Colonic mucosa (tissue), 4 donors: ENCODE measurements around the gene OR5K3. TPM values are rescaled to one million over a fixed set of nuclear protein-coding genes. Genes with fewer than 3 reads are reported as not detected.

ENCODE experiments used
- DNase-seq: peaks from one replicate; pipeline ENCODE4 v3.0.0-alpha.2; 2020
- H3K27ac ChIP-seq: fragments of 200-600 bp; one replicate; pipeline ENCODE4 v1.8.0; 2021
- H3K27me3 ChIP-seq: fragments of 200-600 bp; one replicate; pipeline ENCODE4 v1.8.0; 2021
- H3K36me3 ChIP-seq: fragments of 200-600 bp; one replicate; pipeline ENCODE4 v1.8.0; 2021
- H3K4me1 ChIP-seq: fragments of 200-600 bp; one replicate; pipeline ENCODE4 v1.8.0; 2021; ENCODE audit warnings: mild to moderate bottlenecking
- H3K4me3 ChIP-seq: fragments of 200-600 bp; one replicate; pipeline ENCODE4 v1.8.0; 2021
- H3K9ac ChIP-seq, 2 donors: one replicate each; pipeline ENCODE4 v1.7.0; 2013; ENCODE audit warnings: control low read depth in 2 of 2, low read depth in 2 of 2, low read length in 2 of 2
- H3K9me3 ChIP-seq: fragments of 200-600 bp; one replicate; pipeline ENCODE4 v1.8.0; 2021
- intact Hi-C: fragments of 100-400 bp; cut with DNase I; formaldehyde crosslinking; loops from one replicate; pipeline ENCODE4 v1.14.1; 2022
- total RNA-seq, 2 donors: library from RNA; stranded (reverse); fragmentation: NEBNext Ultra II Directional in 1 of 2; extraction: Animal tissue kit (Norgen Biotek cat#: 25700) in 1 of 2; gene quantifications; one replicate each; pipeline ENCODE4 v1.2.1, GENCODE V29; 2021
- TF ChIP-seq, protein P1 (sequence below): fragments of 200-600 bp; IDR thresholded peaks from one replicate; pipeline ENCODE4 v1.8.0; 2022; ENCODE audit warnings: antibody characterized with exemption, mild to moderate bottlenecking
- donor health status: healthy.
- donor health status: DM: no; HTN: no; CAD: no.
- donor health status: DM: no; HTN: no; CAD: no.

Gene OR5K3
- total RNA-seq, 2 donors from 2014 or later = not detected

DNA sequence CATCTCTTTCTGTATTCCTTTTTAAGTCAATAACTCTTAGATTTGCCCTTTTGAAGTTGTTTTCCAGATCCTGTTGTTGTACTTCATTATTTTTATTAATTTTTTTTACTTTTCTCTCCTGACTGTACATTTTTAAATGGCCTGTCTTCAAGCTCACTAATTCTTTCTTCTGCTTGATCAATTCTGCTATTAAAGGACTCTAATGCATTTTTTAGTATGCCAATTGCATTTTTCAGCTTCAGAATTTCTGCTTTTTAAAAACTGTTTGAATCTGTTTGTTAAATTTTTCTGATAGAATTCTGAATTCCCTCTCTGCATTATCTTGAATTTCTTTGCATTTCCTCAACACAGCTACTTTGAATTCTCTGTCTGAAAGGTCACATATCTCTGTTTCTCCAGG is 31.2 kb upstream of the OR5K3 start:
- Histone ChIP-seq H3K27ac (no peak overlapping the region), H3K36me3 (no peaks in the 10 kb centered on the region), H3K4me1 (no peaks in the 10 kb centered on the region), H3K4me3 (no peak overlapping the region), H3K9me3 (no peaks in the 10 kb centered on the region), H3K27me3 (no peaks in the 10 kb centered on the region), H3K9ac (no peak overlapping the region)
- intact Hi-C loops = no loop called here
- TF ChIP-seq, protein P1, sequence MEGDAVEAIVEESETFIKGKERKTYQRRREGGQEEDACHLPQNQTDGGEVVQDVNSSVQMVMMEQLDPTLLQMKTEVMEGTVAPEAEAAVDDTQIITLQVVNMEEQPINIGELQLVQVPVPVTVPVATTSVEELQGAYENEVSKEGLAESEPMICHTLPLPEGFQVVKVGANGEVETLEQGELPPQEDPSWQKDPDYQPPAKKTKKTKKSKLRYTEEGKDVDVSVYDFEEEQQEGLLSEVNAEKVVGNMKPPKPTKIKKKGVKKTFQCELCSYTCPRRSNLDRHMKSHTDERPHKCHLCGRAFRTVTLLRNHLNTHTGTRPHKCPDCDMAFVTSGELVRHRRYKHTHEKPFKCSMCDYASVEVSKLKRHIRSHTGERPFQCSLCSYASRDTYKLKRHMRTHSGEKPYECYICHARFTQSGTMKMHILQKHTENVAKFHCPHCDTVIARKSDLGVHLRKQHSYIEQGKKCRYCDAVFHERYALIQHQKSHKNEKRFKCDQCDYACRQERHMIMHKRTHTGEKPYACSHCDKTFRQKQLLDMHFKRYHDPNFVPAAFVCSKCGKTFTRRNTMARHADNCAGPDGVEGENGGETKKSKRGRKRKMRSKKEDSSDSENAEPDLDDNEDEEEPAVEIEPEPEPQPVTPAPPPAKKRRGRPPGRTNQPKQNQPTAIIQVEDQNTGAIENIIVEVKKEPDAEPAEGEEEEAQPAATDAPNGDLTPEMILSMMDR = no peak
- DNase-seq = no peak

DNA sequence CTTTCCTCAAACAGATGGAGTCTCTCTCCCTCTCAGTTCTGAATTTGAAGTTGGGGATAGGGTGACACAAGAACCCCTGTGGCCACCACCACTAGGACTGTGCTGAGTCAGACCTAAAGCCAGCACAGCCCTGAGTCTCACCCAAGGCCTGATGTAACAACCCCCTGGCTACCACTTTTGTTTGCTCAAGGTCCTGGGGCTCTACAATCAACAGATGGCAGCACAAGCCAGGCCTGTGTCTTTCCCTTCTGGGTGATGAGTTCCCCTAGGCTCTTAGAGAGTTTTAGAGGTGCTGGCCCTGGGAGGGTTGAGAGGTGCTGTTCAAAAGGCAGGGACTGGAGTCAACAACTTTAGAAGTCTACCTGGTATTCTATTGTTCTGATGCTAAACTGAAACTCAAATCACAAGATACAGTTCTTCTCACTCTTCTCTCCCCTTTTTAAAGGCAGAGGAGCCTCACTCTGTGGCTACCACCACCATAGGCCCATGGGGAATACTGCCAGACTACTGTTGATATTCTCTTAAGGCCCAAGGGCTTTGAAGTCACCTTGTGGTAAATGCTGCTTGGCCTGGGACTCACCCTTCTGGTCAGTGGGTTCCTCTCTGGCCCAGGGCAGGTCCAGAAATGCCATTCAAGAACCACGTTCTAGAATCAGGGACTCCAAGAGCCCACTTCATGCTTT is 30.3 kb upstream of the OR5K3 start:
- no peak for DNase-seq
- no peaks in the 10 kb centered on the region for H3K9me3 ChIP-seq
- TF ChIP-seq, protein P1 = no peak
- no peak overlapping the region for H3K27ac ChIP-seq
- intact Hi-C loops = no loop called here
- no peaks in the 10 kb centered on the region for H3K27me3 ChIP-seq
- H3K36me3 ChIP-seq = no peaks in the 10 kb centered on the region
- H3K4me3 ChIP-seq = no peak overlapping the region
- no peak overlapping the region for H3K9ac ChIP-seq
- H3K4me1 ChIP-seq = no peaks in the 10 kb centered on the region

DNA sequence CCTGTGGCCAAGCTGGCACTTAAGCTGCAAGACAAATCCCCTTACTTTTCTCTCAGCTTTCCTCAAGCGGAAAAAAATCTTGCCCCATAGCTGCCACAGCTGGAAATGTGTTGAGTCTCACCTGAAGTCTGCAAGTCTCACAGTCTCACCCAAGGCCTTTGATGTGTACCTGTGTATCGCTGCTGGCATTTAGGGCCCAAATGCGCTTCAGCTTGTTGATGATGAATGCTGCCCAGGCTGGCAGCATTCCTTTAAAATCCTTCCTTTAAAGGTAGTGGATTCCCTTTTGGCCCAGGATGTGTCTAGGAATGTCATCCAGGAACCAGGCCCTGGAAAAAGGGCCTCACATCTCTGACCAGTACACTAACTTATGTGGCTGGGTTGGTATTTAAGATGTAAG is 29.8 kb upstream of the OR5K3 start:
- Histone ChIP-seq H3K4me3 (no peak overlapping the region), H3K4me1 (no peaks in the 10 kb centered on the region), H3K27me3 (no peaks in the 10 kb centered on the region), H3K9ac (no peak overlapping the region), H3K9me3 (no peaks in the 10 kb centered on the region), H3K27ac (no peak overlapping the region), H3K36me3 (no peaks in the 10 kb centered on the region)
- DNase-seq = no peak
- TF ChIP-seq, protein P1 = no peak
- intact Hi-C loops = no loop called here

DNA sequence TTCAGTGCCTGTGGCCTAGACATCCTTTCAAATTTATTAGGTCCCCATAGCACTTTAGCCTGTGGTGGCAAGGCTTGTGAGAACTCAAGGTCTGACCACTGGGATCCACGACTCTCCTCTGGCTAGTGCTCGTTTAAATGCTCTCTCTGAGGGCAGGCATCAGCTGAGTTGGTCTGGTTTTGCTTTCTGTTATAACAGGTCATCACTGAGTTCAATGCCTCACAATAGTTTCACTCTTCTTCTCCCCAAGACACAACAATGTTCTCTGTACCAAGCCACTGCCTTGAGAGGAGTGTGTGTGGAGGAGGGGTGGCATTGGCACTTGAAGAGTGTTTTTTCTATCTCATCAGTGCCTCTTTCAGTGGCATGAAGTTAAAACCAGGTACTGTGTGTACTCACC is 29.2 kb upstream of the OR5K3 start:
- no peaks in the 10 kb centered on the region for H3K4me1 ChIP-seq
- H3K36me3 ChIP-seq = no peaks in the 10 kb centered on the region
- no peaks in the 10 kb centered on the region for H3K27me3 ChIP-seq
- TF ChIP-seq, protein P1 = no peak
- H3K27ac ChIP-seq = no peak overlapping the region
- intact Hi-C loops = no loop called here
- H3K9me3 ChIP-seq = no peaks in the 10 kb centered on the region
- DNase-seq = no peak
- no peak overlapping the region for H3K9ac ChIP-seq
- H3K4me3 ChIP-seq = no peak overlapping the region

DNA sequence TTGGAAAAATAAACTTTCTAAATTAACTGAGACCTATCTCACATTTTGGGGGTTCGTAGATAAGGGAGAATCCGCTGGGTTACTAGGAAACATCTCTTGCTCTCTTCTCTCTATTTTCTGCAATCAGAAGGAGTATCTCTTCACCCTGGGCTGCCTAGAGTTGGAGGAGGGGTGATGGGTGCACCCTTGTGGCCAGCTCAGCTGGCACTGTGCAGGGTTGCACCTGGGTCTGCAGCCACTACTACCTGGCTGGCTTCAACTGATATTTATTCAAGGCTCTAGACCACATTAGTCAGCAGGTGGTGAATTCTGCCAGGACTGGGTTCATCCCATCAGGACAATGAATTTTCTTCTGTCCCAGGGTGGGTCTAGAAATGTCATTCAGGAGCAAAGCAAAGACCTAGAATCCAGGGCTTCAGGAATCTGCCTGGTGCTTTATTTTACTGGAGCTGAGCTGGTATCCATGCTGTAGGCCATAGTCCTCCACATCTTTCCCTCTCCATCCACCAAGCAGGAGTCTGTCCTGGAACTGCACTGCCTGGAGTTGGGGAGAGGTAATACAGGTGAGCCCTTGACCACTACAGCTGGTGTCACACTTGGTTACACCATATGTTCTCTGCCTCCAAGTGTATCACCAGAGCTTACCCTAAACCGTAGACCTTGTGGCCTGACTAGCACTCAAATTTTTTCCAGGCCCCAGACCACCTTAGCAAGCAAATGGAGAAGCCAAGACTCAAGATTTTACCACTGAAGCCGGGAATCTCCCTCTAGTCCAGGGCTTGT is 22.8 kb upstream of the OR5K3 start:
- Histone ChIP-seq H3K9me3 (no peaks in the 10 kb centered on the region), H3K4me3 (no peak overlapping the region), H3K9ac (no peak overlapping the region), H3K36me3 (no peaks in the 10 kb centered on the region), H3K4me1 (no peaks in the 10 kb centered on the region), H3K27me3 (no peaks in the 10 kb centered on the region), H3K27ac (no peak overlapping the region)
- TF ChIP-seq, protein P1 = no peak
- DNase-seq = no peak
- intact Hi-C loops = no loop called here
